ENCODE results near the gene RMI1.

Gene RMI1

GRCh38 chr9:83987402-83987791, 6.8 kb downstream of the RMI1 start:
- no peak overlapping the region for H3K9ac ChIP-seq (ENCODE audit: low read length)
- H3K79me1 ChIP-seq (ENCODE audit: low read length), result no peaks in the 10 kb centered on the region
- no peak overlapping the region for H3K23ac ChIP-seq (ENCODE audit: low read length)
- no peak overlapping the region for H3K4me2 ChIP-seq (ENCODE audit: low read length)
- no peak overlapping the region for H2BK5ac ChIP-seq (ENCODE audit: low read length)
- no peak overlapping the region for H2BK15ac ChIP-seq (replicated peaks; ENCODE audit: low read depth)
- H3K56ac ChIP-seq (ENCODE audit: low read length), result no peak overlapping the region
- no peak overlapping the region for H3K18ac ChIP-seq (ENCODE audit: low read length)
- DNase-seq, result no peak
- H3K4me1 ChIP-seq (ENCODE audit: control insufficient read depth, low read depth, low read length), result no peaks in the 10 kb centered on the region
- H4K8ac ChIP-seq (ENCODE audit: low read depth, low read length), result no peak overlapping the region
- no peak overlapping the region for H3K27ac ChIP-seq (ENCODE audit: low read depth, low read length)
- no peaks in the 10 kb centered on the region for H3K36me3 ChIP-seq (ENCODE audit: control insufficient read depth, insufficient read depth, low read length)
- no peak overlapping the region for H3K4me3 ChIP-seq (ENCODE audit: low read length)
- no peak overlapping the region for H2AK5ac ChIP-seq (ENCODE audit: low read length)
- peaks cover 30% of the 10 kb centered on the region for H3K79me2 ChIP-seq (ENCODE audit: control insufficient read depth, insufficient read depth, low read length)
- no peak overlapping the region for H4K5ac ChIP-seq (ENCODE audit: low read length)
- no peak overlapping the region for H3K4ac ChIP-seq (ENCODE audit: low read depth, low read length)
- no peak overlapping the region for H2BK120ac ChIP-seq (ENCODE audit: low read depth, low read length)
- H3K27me3 ChIP-seq (ENCODE audit: insufficient read depth, low read length, poor library complexity), result no peaks in the 10 kb centered on the region
- no CpG with 5 or more reads among the region's 1 CpG for WGBS (ENCODE audit: extremely low coverage, insufficient coverage, low lambda C conversion rate)

GRCh38 chr9:83988411-83988810, 7.8 kb downstream of the RMI1 start:
- no CpG with 5 or more reads among the region's 2 CpGs for WGBS (ENCODE audit: extremely low coverage, insufficient coverage, low lambda C conversion rate)
- Histone ChIP-seq H3K4ac (ENCODE audit: low read depth, low read length) (no peak overlapping the region), H3K4me1 (ENCODE audit: control insufficient read depth, low read depth, low read length) (no peaks in the 10 kb centered on the region), H3K4me2 (ENCODE audit: low read length) (no peak overlapping the region), H3K4me3 (ENCODE audit: low read length) (no peak overlapping the region), H2AK5ac (ENCODE audit: low read length) (no peak overlapping the region), H2BK120ac (ENCODE audit: low read depth, low read length) (no peak overlapping the region), H3K9ac (ENCODE audit: low read length) (no peak overlapping the region), H3K27ac (ENCODE audit: low read depth, low read length) (no peak overlapping the region), H3K56ac (ENCODE audit: low read length) (no peak overlapping the region), H3K27me3 (ENCODE audit: insufficient read depth, low read length, poor library complexity) (no peaks in the 10 kb centered on the region), H4K8ac (ENCODE audit: low read depth, low read length) (no peak overlapping the region), H4K5ac (ENCODE audit: low read length) (no peak overlapping the region), H3K18ac (ENCODE audit: low read length) (no peak overlapping the region), H3K79me2 (ENCODE audit: control insufficient read depth, insufficient read depth, low read length) (peaks cover 27% of the 10 kb centered on the region), H3K36me3 (ENCODE audit: control insufficient read depth, insufficient read depth, low read length) (no peaks in the 10 kb centered on the region), H3K23ac (ENCODE audit: low read length) (no peak overlapping the region), H2BK15ac (replicated peaks; ENCODE audit: low read depth) (no peak overlapping the region), H2BK5ac (ENCODE audit: low read length) (no peak overlapping the region), H3K79me1 (ENCODE audit: low read length) (no peaks in the 10 kb centered on the region)
- no peak for DNase-seq

GRCh38 chr9:83991355-83991754, 10.8 kb downstream of the RMI1 start:
- Histone ChIP-seq H2BK5ac (ENCODE audit: low read length) (no peak overlapping the region), H3K36me3 (ENCODE audit: control insufficient read depth, insufficient read depth, low read length) (no peaks in the 10 kb centered on the region), H3K27me3 (ENCODE audit: insufficient read depth, low read length, poor library complexity) (no peaks in the 10 kb centered on the region), H3K4me3 (ENCODE audit: low read length) (no peak overlapping the region), H4K5ac (ENCODE audit: low read length) (no peak overlapping the region), H3K4ac (ENCODE audit: low read depth, low read length) (no peak overlapping the region), H2BK120ac (ENCODE audit: low read depth, low read length) (no peak overlapping the region), H2AK5ac (ENCODE audit: low read length) (no peak overlapping the region), H3K9ac (ENCODE audit: low read length) (no peak overlapping the region), H3K79me1 (ENCODE audit: low read length) (peaks cover 5% of the 10 kb centered on the region), H2BK15ac (replicated peaks; ENCODE audit: low read depth) (no peak overlapping the region), H3K18ac (ENCODE audit: low read length) (no peak overlapping the region), H3K79me2 (ENCODE audit: control insufficient read depth, insufficient read depth, low read length) (peaks cover 22% of the 10 kb centered on the region), H4K8ac (ENCODE audit: low read depth, low read length) (no peak overlapping the region), H3K56ac (ENCODE audit: low read length) (no peak overlapping the region), H3K4me1 (ENCODE audit: control insufficient read depth, low read depth, low read length) (no peaks in the 10 kb centered on the region), H3K27ac (ENCODE audit: low read depth, low read length) (no peak overlapping the region), H3K23ac (ENCODE audit: low read length) (no peak overlapping the region), H3K4me2 (ENCODE audit: low read length) (no peak overlapping the region)
- no CpG with 5 or more reads among the region's 1 CpG for WGBS (ENCODE audit: extremely low coverage, insufficient coverage, low lambda C conversion rate)
- DNase-seq, result no peak

- peaks cover 17% of the 10 kb centered on the region for H3K79me2 ChIP-seq (ENCODE audit: control insufficient read depth, insufficient read depth, low read length)
- H4K5ac ChIP-seq (ENCODE audit: low read length), result no peak overlapping the region
- no CpG with 5 or more reads among the region's 1 CpG for WGBS (ENCODE audit: extremely low coverage, insufficient coverage, low lambda C conversion rate)
- no peak overlapping the region for H3K56ac ChIP-seq (ENCODE audit: low read length)
- no peaks in the 10 kb centered on the region for H3K36me3 ChIP-seq (ENCODE audit: control insufficient read depth, insufficient read depth, low read length)
- H3K23ac ChIP-seq (ENCODE audit: low read length), result no peak overlapping the region
- no peak overlapping the region for H3K4ac ChIP-seq (ENCODE audit: low read depth, low read length)
- DNase-seq, result no peak
- H2AK5ac ChIP-seq (ENCODE audit: low read length), result no peak overlapping the region
- H2BK5ac ChIP-seq (ENCODE audit: low read length), result no peak overlapping the region
- H3K4me2 ChIP-seq (ENCODE audit: low read length), result no peak overlapping the region
- no peak overlapping the region for H3K9ac ChIP-seq (ENCODE audit: low read length)
- no peak overlapping the region for H3K27ac ChIP-seq (ENCODE audit: low read depth, low read length)
- no peaks in the 10 kb centered on the region for H3K4me1 ChIP-seq (ENCODE audit: control insufficient read depth, low read depth, low read length)
- H3K18ac ChIP-seq (ENCODE audit: low read length), result no peak overlapping the region
- no peak overlapping the region for H3K4me3 ChIP-seq (ENCODE audit: low read length)
- no peak overlapping the region for H2BK120ac ChIP-seq (ENCODE audit: low read depth, low read length)
- H3K27me3 ChIP-seq (ENCODE audit: insufficient read depth, low read length, poor library complexity), result no peaks in the 10 kb centered on the region
- no peak overlapping the region for H4K8ac ChIP-seq (ENCODE audit: low read depth, low read length)
- H2BK15ac ChIP-seq (replicated peaks; ENCODE audit: low read depth), result no peak overlapping the region
- H3K79me1 ChIP-seq (ENCODE audit: low read length), result peaks cover 5% of the 10 kb centered on the region
Observed at GRCh38 chr9:83992407-83992806, 11.8 kb downstream of the RMI1 start.

GRCh38 chr9:83992901-83993300, 12.3 kb downstream of the RMI1 start:
- peaks cover 13% of the 10 kb centered on the region for H3K79me2 ChIP-seq (ENCODE audit: control insufficient read depth, insufficient read depth, low read length)
- H3K27ac ChIP-seq (ENCODE audit: low read depth, low read length), result no peak overlapping the region

GRCh38 chr9:83996126-83996525, 15.5 kb downstream of the RMI1 start:
- Histone ChIP-seq H2AK5ac (ENCODE audit: low read length) (no peak overlapping the region), H3K36me3 (ENCODE audit: control insufficient read depth, insufficient read depth, low read length) (no peaks in the 10 kb centered on the region), H2BK120ac (ENCODE audit: low read depth, low read length) (no peak overlapping the region), H3K9ac (ENCODE audit: low read length) (no peak overlapping the region), H3K56ac (ENCODE audit: low read length) (no peak overlapping the region), H3K4ac (ENCODE audit: low read depth, low read length) (no peak overlapping the region), H4K8ac (ENCODE audit: low read depth, low read length) (no peak overlapping the region), H3K4me2 (ENCODE audit: low read length) (no peak overlapping the region), H2BK15ac (replicated peaks; ENCODE audit: low read depth) (no peak overlapping the region), H3K4me1 (ENCODE audit: control insufficient read depth, low read depth, low read length) (no peaks in the 10 kb centered on the region), H3K27ac (ENCODE audit: low read depth, low read length) (no peak overlapping the region), H3K18ac (ENCODE audit: low read length) (no peak overlapping the region), H3K27me3 (ENCODE audit: insufficient read depth, low read length, poor library complexity) (no peaks in the 10 kb centered on the region), H3K4me3 (ENCODE audit: low read length) (no peak overlapping the region), H3K23ac (ENCODE audit: low read length) (no peak overlapping the region), H2BK5ac (ENCODE audit: low read length) (no peak overlapping the region), H4K5ac (ENCODE audit: low read length) (no peak overlapping the region), H3K79me1 (ENCODE audit: low read length) (peaks cover 7% of the 10 kb centered on the region), H3K79me2 (ENCODE audit: control insufficient read depth, insufficient read depth, low read length) (peaks cover 9% of the 10 kb centered on the region)
- DNase-seq, result no peak
- no CpG with 5 or more reads among the region's 4 CpGs for WGBS (ENCODE audit: extremely low coverage, insufficient coverage, low lambda C conversion rate)

More at GRCh38 chr9:83992901-83993300, 12.3 kb downstream of the RMI1 start:
- H3K79me1 ChIP-seq (ENCODE audit: low read length), result peaks cover 7% of the 10 kb centered on the region
- no peak overlapping the region for H3K4me2 ChIP-seq (ENCODE audit: low read length)
- no peak overlapping the region for H2BK15ac ChIP-seq (replicated peaks; ENCODE audit: low read depth)
- no peaks in the 10 kb centered on the region for H3K36me3 ChIP-seq (ENCODE audit: control insufficient read depth, insufficient read depth, low read length)
- no peaks in the 10 kb centered on the region for H3K4me1 ChIP-seq (ENCODE audit: control insufficient read depth, low read depth, low read length)
- no peak for DNase-seq
- H4K5ac ChIP-seq (ENCODE audit: low read length), result no peak overlapping the region
- no peak overlapping the region for H2BK5ac ChIP-seq (ENCODE audit: low read length)
- H3K27me3 ChIP-seq (ENCODE audit: insufficient read depth, low read length, poor library complexity), result no peaks in the 10 kb centered on the region
- H3K4ac ChIP-seq (ENCODE audit: low read depth, low read length), result no peak overlapping the region
- H4K8ac ChIP-seq (ENCODE audit: low read depth, low read length), result no peak overlapping the region
- H2BK120ac ChIP-seq (ENCODE audit: low read depth, low read length), result no peak overlapping the region
- no peak overlapping the region for H2AK5ac ChIP-seq (ENCODE audit: low read length)
- no peak overlapping the region for H3K56ac ChIP-seq (ENCODE audit: low read length)
- H3K4me3 ChIP-seq (ENCODE audit: low read length), result no peak overlapping the region
- no peak overlapping the region for H3K23ac ChIP-seq (ENCODE audit: low read length)
- H3K18ac ChIP-seq (ENCODE audit: low read length), result no peak overlapping the region
- H3K9ac ChIP-seq (ENCODE audit: low read length), result no peak overlapping the region

All from mesendoderm (in vitro differentiated cells).